Peyer's patch (tissue), 4 donors: ENCODE results near the gene EPB41L5. TPM values are rescaled to one million over a fixed set of nuclear protein-coding genes. Genes with fewer than 3 reads are reported as not detected.

ENCODE experiments used
- DNase-seq, 3 donors: peaks; one replicate each; pipeline ENCODE4 v3.0.0-alpha.2; 2017 to 2019
- H3K27ac ChIP-seq, 4 donors: fragments of 200-600 bp; sonication (generic); one replicate each; pipeline ENCODE4 v1.5.1; 2016 to 2019
- H3K27me3 ChIP-seq, 2 donors: fragments of 200-600 bp; sonication (generic); one replicate each; pipeline ENCODE4 v1.5.1; 2019
- H3K36me3 ChIP-seq, 3 donors: fragments of 200-600 bp; sonication (generic); one replicate each; pipeline ENCODE4 v1.5.1; 2016 to 2019
- H3K4me1 ChIP-seq, 4 donors: fragments of 200-600 bp; sonication (generic); one replicate each; pipeline ENCODE4 v1.5.1; 2016 to 2019
- H3K4me3 ChIP-seq, 4 donors: fragments of 200-600 bp; sonication (generic); 1 replicate in 3 of 4; 2 replicates in 1 of 4; pipeline ENCODE4 v1.5.1; 2016 to 2019; ENCODE audit warnings: mild to moderate bottlenecking in 1 of 4
- H3K9me3 ChIP-seq, 4 donors: fragments of 200-600 bp; sonication (generic); one replicate each; pipeline ENCODE4 v1.5.1; 2016 to 2019; ENCODE audit warnings: mild to moderate bottlenecking in 1 of 4
- CTCF ChIP-seq, 6 experiments: fragments of 450-650 bp in 4 of 6; fragments of 200-600 bp in 2 of 6; sonication (generic) in 1 of 6; IDR thresholded peaks; one replicate each; pipeline ENCODE4 v1.5.1; 2017 to 2019; ENCODE audit warnings: antibody characterized with exemption in 6 of 6, mild to moderate bottlenecking in 3 of 6, moderate library complexity in 1 of 6
- POLR2A ChIP-seq, 2 donors: fragments of 450-650 bp; IDR thresholded peaks; one replicate each; pipeline ENCODE4 v1.5.1; 2017; ENCODE audit warnings: antibody characterized with exemption in 2 of 2, mild to moderate bottlenecking in 2 of 2, moderate library complexity in 2 of 2
- total RNA-seq, 4 donors: library from RNA; depleted of rRNA; stranded (reverse); fragments of >200 nt; gene quantifications; one replicate each; pipeline ENCODE4 v1.1.0, GENCODE V29; 2016

EPB41L5 gene
- total RNA-seq, 4 donors from 2014 or later: 21.5 to 52.9 (median 41.4) TPM

GRCh38 chr2:120219766-120220165 is 206.9 kb downstream of the EPB41L5 start:
- Histone ChIP-seq H3K4me3 (no peak overlapping the region), H3K27ac (no peak overlapping the region), H3K27me3 (no peaks in the 10 kb centered on the region), H3K36me3 (no peaks in the 10 kb centered on the region), H3K4me1 (peaks cover 5 to 28% (median 10%) of the 10 kb centered on the region in 4 donors), H3K9me3 (no peaks in the 10 kb centered on the region)
- DNase-seq: peak in 1 of 3 donors; percentile 23
- no peak for TF ChIP-seq CTCF (IDR thresholded peaks at IDR 0.05)
- TF ChIP-seq POLR2A (IDR thresholded peaks at IDR 0.05): no peak

GRCh38 chr2:120220756-120221155 is 207.9 kb downstream of the EPB41L5 start:
- Histone ChIP-seq H3K36me3 (no peaks in the 10 kb centered on the region), H3K9me3 (no peaks in the 10 kb centered on the region), H3K4me1 (peaks cover 5 to 28% (median 10%) of the 10 kb centered on the region in 4 donors), H3K27ac (no peak overlapping the region), H3K4me3 (no peak overlapping the region), H3K27me3 (no peaks in the 10 kb centered on the region)
- TF ChIP-seq POLR2A (IDR thresholded peaks at IDR 0.05) (no peak), CTCF (IDR thresholded peaks at IDR 0.05) (no peak)
- DNase-seq: no peak

GRCh38 chr2:120221616-120222015 is 208.7 kb downstream of the EPB41L5 start:
- no peak for TF ChIP-seq POLR2A (IDR thresholded peaks at IDR 0.05)
- TF ChIP-seq CTCF (IDR thresholded peaks at IDR 0.05): no peak
- Histone ChIP-seq H3K9me3 (no peaks in the 10 kb centered on the region), H3K27me3 (no peaks in the 10 kb centered on the region), H3K27ac (no peak overlapping the region), H3K36me3 (no peaks in the 10 kb centered on the region), H3K4me3 (no peak overlapping the region), H3K4me1 (peaks cover 5 to 28% (median 10%) of the 10 kb centered on the region in 4 donors)
- peak in 1 of 3 donors; percentile 31 for DNase-seq

GRCh38 chr2:120222186-120223033 is 209.5 kb downstream of the EPB41L5 start:
- DNase-seq: no peak
- Histone ChIP-seq H3K9me3 (no peaks in the 10 kb centered on the region), H3K36me3 (no peaks in the 10 kb centered on the region), H3K27me3 (no peaks in the 10 kb centered on the region), H3K4me1 (peaks cover 5 to 28% (median 10%) of the 10 kb centered on the region in 4 donors), H3K27ac (peak overlapping the region; percentile 94 to 99 (median 97)), H3K4me3 (peak overlapping the region; percentile 57 to 91 (median 78))
- no peak for TF ChIP-seq CTCF (IDR thresholded peaks at IDR 0.05)
- TF ChIP-seq POLR2A (IDR thresholded peaks at IDR 0.05): no peak

GRCh38 chr2:120223034-120223912 is 210.4 kb downstream of the EPB41L5 start, which contains the start of gene TMEM185B:
Gene TMEM185B (minus strand): TSS chr2:120223400. CDS start chr2:120222976, 424 bp downstream.
- peak within 1 kb of the TSS; percentile 94 to 99 (median 97) for H3K27ac ChIP-seq
- no peaks in the 10 kb centered on the region for H3K36me3 ChIP-seq
- H3K4me3 ChIP-seq: peak within 1 kb of the TSS; percentile 57 to 91 (median 78)
- peak; percentile 86 to 98 (median 96) for DNase-seq
- H3K4me1 ChIP-seq: peaks cover 5 to 28% (median 10%) of the 10 kb centered on the region in 4 donors
- H3K9me3 ChIP-seq: no peaks in the 10 kb centered on the region
- no peaks in the 10 kb centered on the region for H3K27me3 ChIP-seq
- TF ChIP-seq CTCF (IDR thresholded peaks at IDR 0.05) (peak in 4 of 6 experiments; percentile 15 to 52 (median 49)), POLR2A (IDR thresholded peaks at IDR 0.05) (peak; percentile 64 to 68)
